ENCODE data around the gene WIPF1.

Gene WIPF1

DNA sequence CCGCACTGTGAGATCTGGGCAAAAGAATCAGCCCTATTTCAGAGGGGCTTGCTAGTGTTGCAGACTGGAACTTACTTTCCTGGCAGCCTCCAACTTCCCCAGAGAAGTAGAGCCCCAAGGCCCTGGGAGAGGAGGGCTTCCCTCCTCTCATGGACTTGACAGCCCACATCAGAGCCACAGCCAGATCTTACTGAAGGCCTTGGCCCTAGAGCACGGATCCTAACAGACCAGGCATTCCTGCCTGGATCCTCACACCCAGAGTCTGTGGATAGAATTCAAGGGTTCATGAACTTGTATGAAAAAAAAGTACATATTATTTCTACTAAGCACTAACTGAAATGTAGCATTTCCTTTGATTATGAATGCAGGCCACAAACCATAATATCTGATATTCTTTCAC lies 8.3 kb downstream of the WIPF1 start:
- TF ChIP-seq, protein P1, sequence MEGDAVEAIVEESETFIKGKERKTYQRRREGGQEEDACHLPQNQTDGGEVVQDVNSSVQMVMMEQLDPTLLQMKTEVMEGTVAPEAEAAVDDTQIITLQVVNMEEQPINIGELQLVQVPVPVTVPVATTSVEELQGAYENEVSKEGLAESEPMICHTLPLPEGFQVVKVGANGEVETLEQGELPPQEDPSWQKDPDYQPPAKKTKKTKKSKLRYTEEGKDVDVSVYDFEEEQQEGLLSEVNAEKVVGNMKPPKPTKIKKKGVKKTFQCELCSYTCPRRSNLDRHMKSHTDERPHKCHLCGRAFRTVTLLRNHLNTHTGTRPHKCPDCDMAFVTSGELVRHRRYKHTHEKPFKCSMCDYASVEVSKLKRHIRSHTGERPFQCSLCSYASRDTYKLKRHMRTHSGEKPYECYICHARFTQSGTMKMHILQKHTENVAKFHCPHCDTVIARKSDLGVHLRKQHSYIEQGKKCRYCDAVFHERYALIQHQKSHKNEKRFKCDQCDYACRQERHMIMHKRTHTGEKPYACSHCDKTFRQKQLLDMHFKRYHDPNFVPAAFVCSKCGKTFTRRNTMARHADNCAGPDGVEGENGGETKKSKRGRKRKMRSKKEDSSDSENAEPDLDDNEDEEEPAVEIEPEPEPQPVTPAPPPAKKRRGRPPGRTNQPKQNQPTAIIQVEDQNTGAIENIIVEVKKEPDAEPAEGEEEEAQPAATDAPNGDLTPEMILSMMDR (conservative IDR thresholded peaks at IDR 0.05): no peak
- TF ChIP-seq ZFX (IDR thresholded peaks at IDR 0.05): no peak
- H3K27ac ChIP-seq: no peak overlapping the region

DNA sequence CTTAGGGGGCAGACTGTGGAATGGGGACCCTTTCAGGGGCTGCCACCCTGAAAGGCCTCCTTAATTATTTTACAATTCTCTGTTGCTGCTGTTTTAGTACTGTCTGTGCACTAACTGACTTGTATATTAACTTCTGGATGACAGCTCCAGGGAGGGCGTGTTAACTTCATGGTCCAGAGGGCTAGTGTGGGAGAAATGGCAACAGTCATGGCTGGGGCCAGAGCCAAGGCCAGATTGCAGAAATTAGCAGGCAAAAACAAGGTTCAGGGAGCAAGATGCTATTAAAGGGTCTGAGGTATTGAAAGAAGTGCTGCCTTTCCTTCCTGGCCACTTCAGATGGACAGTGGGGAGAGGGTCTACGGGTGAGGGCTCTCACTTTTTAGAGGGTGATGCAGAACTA lies 9.1 kb downstream of the WIPF1 start:
- TF ChIP-seq, protein P1 (conservative IDR thresholded peaks at IDR 0.05): no peak
- TF ChIP-seq ZFX (IDR thresholded peaks at IDR 0.05): no peak
- no peak overlapping the region for H3K27ac ChIP-seq

DNA sequence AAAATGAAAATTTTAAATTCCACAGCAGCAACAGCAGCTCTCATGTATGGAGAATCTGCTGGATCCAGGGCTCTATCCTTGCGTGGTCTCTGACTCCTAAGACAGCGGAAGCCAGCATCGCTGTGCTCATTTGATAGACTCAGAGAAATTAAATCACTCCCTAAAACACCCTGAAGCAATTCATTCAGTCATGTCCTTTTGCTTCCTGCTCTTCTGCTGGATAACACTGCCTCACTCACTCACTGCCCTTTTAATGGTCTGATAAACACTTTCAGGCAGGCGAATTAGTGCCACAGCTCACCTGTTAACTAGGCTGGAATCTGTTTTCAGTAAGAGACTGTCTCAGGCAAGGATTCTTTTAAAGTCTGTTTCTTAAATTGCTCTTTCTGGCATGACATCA lies 10.0 kb downstream of the WIPF1 start:
- TF ChIP-seq, protein P1 (conservative IDR thresholded peaks at IDR 0.05): no peak
- TF ChIP-seq ZFX (IDR thresholded peaks at IDR 0.05): no peak
- no peak overlapping the region for H3K27ac ChIP-seq

DNA sequence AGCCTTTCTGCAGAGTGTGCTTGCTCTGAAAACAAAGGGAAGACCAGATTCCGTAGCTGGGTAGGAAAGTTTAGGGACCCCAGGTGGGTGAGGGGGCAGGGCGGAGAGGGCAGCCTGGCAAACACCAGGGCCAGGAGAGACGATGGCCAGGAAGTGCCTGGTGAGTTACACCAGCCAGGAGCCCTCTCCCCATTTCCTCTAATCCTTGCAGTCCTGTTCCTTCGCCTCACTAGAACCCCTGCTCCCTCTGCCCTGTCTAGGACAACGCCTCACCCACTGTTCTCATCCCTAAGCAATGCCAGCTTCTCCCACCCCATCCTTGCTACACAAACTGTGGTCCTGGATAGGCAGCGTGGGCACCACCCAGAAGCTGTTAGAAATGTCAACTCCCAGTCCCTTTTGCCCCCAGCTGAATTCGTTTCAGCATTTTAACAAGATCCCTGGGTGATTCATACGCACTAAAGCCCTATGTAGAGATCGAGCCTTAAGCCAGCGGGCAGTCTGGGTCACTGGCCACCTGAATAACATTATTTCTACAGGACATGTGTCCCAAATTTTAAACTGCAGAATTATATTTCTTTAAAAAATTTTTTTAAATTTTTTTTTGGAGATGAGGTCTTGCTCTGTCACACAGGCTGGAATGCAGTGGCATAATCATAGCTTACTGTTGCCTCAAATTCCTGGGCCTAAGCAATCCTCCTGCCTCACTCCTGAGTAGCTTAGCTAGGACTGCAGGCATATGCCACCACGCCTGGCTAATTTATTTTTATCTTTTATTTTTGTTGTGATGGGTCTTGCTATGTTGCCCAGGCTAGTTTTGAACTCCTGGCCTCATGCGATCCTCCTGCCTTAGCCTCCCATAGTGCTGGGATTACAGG lies 10.9 kb downstream of the WIPF1 start:
- no peak overlapping the region for H3K27ac ChIP-seq
- TF ChIP-seq, protein P1 (conservative IDR thresholded peaks at IDR 0.05): no peak
- TF ChIP-seq ZFX (IDR thresholded peaks at IDR 0.05): no peak

DNA sequence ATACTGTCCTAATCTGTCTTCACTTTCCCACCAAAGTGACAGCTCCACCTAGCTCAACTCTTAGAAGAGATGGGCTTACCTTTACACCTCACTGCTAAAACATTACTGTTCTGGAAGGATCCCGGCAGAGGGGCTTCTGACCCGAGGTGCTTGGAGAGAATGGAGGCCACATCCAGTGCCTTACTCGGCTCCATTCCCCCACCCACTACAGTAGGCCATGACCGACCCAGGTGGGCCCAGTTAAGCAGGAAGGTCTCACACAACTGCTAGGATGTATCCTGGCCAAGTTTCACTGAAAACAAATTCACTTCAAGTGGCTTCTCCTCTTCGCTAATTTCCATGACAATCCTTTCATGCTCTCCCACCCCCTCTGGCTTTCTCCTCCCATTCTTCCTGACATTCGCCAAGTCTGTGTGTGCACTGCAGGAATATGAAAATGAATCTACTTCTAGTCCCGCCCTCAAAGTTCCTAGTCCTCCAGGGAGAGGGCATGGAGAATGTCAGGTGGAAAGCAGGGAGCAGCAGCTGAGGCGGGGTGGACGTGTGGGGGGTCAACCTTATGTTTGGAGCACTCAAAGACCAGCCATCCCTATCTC lies 11.8 kb downstream of the WIPF1 start:
- TF ChIP-seq, protein P1 (conservative IDR thresholded peaks at IDR 0.05): no peak
- TF ChIP-seq ZFX (IDR thresholded peaks at IDR 0.05): no peak
- H3K27ac ChIP-seq: peak overlapping the region; percentile 51

DNA sequence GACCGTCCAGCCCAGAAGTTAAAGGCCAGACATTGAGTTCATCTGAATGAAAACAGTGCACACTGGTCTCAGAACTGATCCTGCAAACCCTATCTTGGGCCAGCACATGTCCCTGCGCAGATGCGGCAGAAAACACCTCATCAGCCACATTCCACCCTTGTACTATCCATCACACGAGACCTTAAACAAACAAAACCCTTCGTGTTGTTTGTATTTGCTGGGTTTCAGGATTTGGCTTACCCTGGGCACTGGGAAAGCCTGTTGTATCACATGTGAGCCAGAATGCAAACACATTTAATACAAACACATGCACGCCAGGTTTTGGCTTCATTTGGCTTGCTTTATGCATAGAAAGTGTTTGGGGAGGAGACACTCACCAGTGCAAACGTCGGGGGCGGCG lies 12.5 kb downstream of the WIPF1 start:
- TF ChIP-seq, protein P1 (conservative IDR thresholded peaks at IDR 0.05): no peak
- TF ChIP-seq ZFX (IDR thresholded peaks at IDR 0.05): no peak
- peak overlapping the region; percentile 51 for H3K27ac ChIP-seq

DNA sequence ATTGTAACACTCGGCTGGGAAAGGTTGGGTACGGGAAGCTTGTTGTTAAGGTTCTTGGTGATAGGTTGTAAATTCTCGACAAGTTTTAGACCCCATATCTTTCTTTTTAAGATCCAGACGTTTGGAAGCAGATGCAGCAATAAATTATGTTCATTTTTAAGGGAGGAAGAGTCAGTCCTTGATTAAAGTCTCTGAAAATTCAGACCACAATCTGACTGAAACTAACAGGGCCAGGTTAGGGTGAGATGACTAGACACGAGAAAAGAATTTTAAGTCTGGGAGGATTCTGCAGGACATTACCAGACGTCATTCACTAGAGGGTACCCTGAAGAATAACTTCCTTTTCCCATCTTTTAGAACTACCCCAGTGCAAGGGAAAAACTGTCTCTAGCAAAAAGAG lies 16.1 kb downstream of the WIPF1 start:
- no peak overlapping the region for H3K27ac ChIP-seq
- TF ChIP-seq ZFX (IDR thresholded peaks at IDR 0.05): no peak
- TF ChIP-seq, protein P1 (conservative IDR thresholded peaks at IDR 0.05): no peak

All from C4-2B (cell line).